Measurements from ENCODE around the gene CCDC158.

CCDC158 gene

GRCh38 chr4:76442807-76443206, 21.9 kb upstream of the CCDC158 start:
- TF ChIP-seq EZH2phosphoT487 (conservative IDR thresholded peaks at IDR 0.05; ENCODE audit: low read length) (no peak), CTCF (IDR thresholded peaks at IDR 0.05; ENCODE audit: insufficient read depth, low read length, poor library complexity, severe bottlenecking) (no peak)
- no peaks in the 10 kb centered on the region for H3K9me3 ChIP-seq (ENCODE audit: insufficient read depth, low read length)
- H3K9me2 ChIP-seq (replicated peaks; ENCODE audit: insufficient read depth, low read length): no peaks in the 10 kb centered on the region
- no peaks in the 10 kb centered on the region for H3F3A ChIP-seq (ENCODE audit: insufficient read depth)
- H3K27me3 ChIP-seq (ENCODE audit: low read length): no peaks in the 10 kb centered on the region
- no peak overlapping the region for H2AFZ ChIP-seq (ENCODE audit: low read depth, low read length, severe bottlenecking)
- no peak overlapping the region for H3K4me2 ChIP-seq (ENCODE audit: low read depth, low read length, poor library complexity, severe bottlenecking)
- no peaks in the 10 kb centered on the region for H4K20me1 ChIP-seq (ENCODE audit: low read depth, low read length)
- H3K27ac ChIP-seq (ENCODE audit: low read depth, low read length): no peak overlapping the region
- H3K36me3 ChIP-seq (ENCODE audit: low read length): no peaks in the 10 kb centered on the region
- no peaks in the 10 kb centered on the region for H3K79me2 ChIP-seq (ENCODE audit: insufficient read depth, low read length)
- H3K4me3 ChIP-seq (ENCODE audit: insufficient read depth, low read length, poor library complexity, severe bottlenecking): no peak overlapping the region
- no peak overlapping the region for H3K9ac ChIP-seq (ENCODE audit: low read length)

GRCh38 chr4:76441881-76442280, 20.9 kb upstream of the CCDC158 start:
- Histone ChIP-seq H3K4me2 (ENCODE audit: low read depth, low read length, poor library complexity, severe bottlenecking) (no peak overlapping the region), H3K36me3 (ENCODE audit: low read length) (no peaks in the 10 kb centered on the region)
- no peak for TF ChIP-seq CTCF (IDR thresholded peaks at IDR 0.05; ENCODE audit: insufficient read depth, low read length, poor library complexity, severe bottlenecking)
- TF ChIP-seq EZH2phosphoT487 (conservative IDR thresholded peaks at IDR 0.05; ENCODE audit: low read length): no peak

DNA sequence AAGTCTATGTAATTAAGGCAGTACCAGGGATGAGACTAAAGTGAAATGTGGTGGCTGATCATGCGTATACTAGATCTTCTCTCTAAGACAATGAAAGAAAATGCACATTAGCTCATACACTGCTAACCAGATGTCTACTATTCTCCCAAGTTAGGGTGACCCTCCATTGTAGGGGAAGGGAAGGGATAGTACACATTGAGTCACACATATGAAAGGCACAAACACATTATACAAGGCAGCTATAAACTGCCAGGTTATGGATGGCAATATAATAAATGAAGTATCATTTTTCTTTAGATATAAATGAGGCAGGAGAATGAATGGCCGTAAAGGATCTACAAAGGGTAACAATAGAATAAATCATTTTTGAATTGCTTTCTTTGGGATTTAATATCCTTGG, 18.6 kb upstream of the CCDC158 start:
- no peak for TF ChIP-seq EZH2phosphoT487 (conservative IDR thresholded peaks at IDR 0.05; ENCODE audit: low read length)
- no peak for TF ChIP-seq CTCF (IDR thresholded peaks at IDR 0.05; ENCODE audit: insufficient read depth, low read length, poor library complexity, severe bottlenecking)
- no peaks in the 10 kb centered on the region for H3K79me2 ChIP-seq (ENCODE audit: insufficient read depth, low read length)
- H3K9ac ChIP-seq (ENCODE audit: low read length): no peak overlapping the region
- no peak overlapping the region for H2AFZ ChIP-seq (ENCODE audit: low read depth, low read length, severe bottlenecking)
- no peaks in the 10 kb centered on the region for H3K9me3 ChIP-seq (ENCODE audit: insufficient read depth, low read length)
- no peaks in the 10 kb centered on the region for H3F3A ChIP-seq (ENCODE audit: insufficient read depth)
- H3K9me2 ChIP-seq (replicated peaks; ENCODE audit: insufficient read depth, low read length): no peaks in the 10 kb centered on the region
- no peaks in the 10 kb centered on the region for H3K27me3 ChIP-seq (ENCODE audit: low read length)
- no peak overlapping the region for H3K27ac ChIP-seq (ENCODE audit: low read depth, low read length)
- H4K20me1 ChIP-seq (ENCODE audit: low read depth, low read length): no peaks in the 10 kb centered on the region
- no peak overlapping the region for H3K4me2 ChIP-seq (ENCODE audit: low read depth, low read length, poor library complexity, severe bottlenecking)
- no peak overlapping the region for H3K4me3 ChIP-seq (ENCODE audit: insufficient read depth, low read length, poor library complexity, severe bottlenecking)
- H3K36me3 ChIP-seq (ENCODE audit: low read length): no peaks in the 10 kb centered on the region

More at GRCh38 chr4:76441881-76442280, 20.9 kb upstream of the CCDC158 start:
- Histone ChIP-seq H3K27ac (ENCODE audit: low read depth, low read length) (no peak overlapping the region), H3K79me2 (ENCODE audit: insufficient read depth, low read length) (no peaks in the 10 kb centered on the region), H3K9me2 (replicated peaks; ENCODE audit: insufficient read depth, low read length) (no peaks in the 10 kb centered on the region), H3K9ac (ENCODE audit: low read length) (no peak overlapping the region), H2AFZ (ENCODE audit: low read depth, low read length, severe bottlenecking) (no peak overlapping the region), H3K4me3 (ENCODE audit: insufficient read depth, low read length, poor library complexity, severe bottlenecking) (no peak overlapping the region), H4K20me1 (ENCODE audit: low read depth, low read length) (no peaks in the 10 kb centered on the region), H3F3A (ENCODE audit: insufficient read depth) (no peaks in the 10 kb centered on the region), H3K27me3 (ENCODE audit: low read length) (no peaks in the 10 kb centered on the region), H3K9me3 (ENCODE audit: insufficient read depth, low read length) (no peaks in the 10 kb centered on the region)
